ENCODE measurements around the gene PTGIS.

PTGIS gene

GRCh38 chr20:49476016-49476355 is 92.0 kb downstream of the PTGIS start:
- H3K36me3 ChIP-seq (ENCODE audit: control insufficient read depth in 1 of 2, insufficient read depth in 2 of 2, low read length in 2 of 2), result no peaks in the 10 kb centered on the region
- H3K4me3 ChIP-seq (ENCODE audit: low read depth in 1 of 2, low read length in 2 of 2), result no peak overlapping the region
- no peaks in the 10 kb centered on the region for H3K4me1 ChIP-seq (ENCODE audit: control insufficient read depth in 1 of 2, insufficient read depth in 2 of 2, low read length in 2 of 2)
- peaks cover 3 to 6% of the 10 kb centered on the region in 2 donors for H3K27me3 ChIP-seq (ENCODE audit: control insufficient read depth in 1 of 2, insufficient read depth in 2 of 2, low read length in 2 of 2)
- H3K9ac ChIP-seq (ENCODE audit: low read depth in 1 of 2, low read length in 2 of 2), result no peak overlapping the region
- H3K27ac ChIP-seq (ENCODE audit: low read depth, low read length), result no peak overlapping the region
- no peaks in the 10 kb centered on the region for H3K9me3 ChIP-seq (ENCODE audit: control insufficient read depth in 1 of 2, low read length in 2 of 2)

- Histone ChIP-seq H3K9ac (ENCODE audit: low read depth in 1 of 2, low read length in 2 of 2) (no peak overlapping the region), H3K27ac (ENCODE audit: low read depth, low read length) (no peak overlapping the region), H3K4me1 (ENCODE audit: control insufficient read depth in 1 of 2, insufficient read depth in 2 of 2, low read length in 2 of 2) (no peaks in the 10 kb centered on the region), H3K9me3 (ENCODE audit: control insufficient read depth in 1 of 2, low read length in 2 of 2) (no peaks in the 10 kb centered on the region), H3K27me3 (ENCODE audit: control insufficient read depth in 1 of 2, insufficient read depth in 2 of 2, low read length in 2 of 2) (peaks cover 3 to 6% of the 10 kb centered on the region in 2 donors), H3K36me3 (ENCODE audit: control insufficient read depth in 1 of 2, insufficient read depth in 2 of 2, low read length in 2 of 2) (no peaks in the 10 kb centered on the region), H3K4me3 (ENCODE audit: low read depth in 1 of 2, low read length in 2 of 2) (no peak overlapping the region)
Measured at GRCh38 chr20:49475292-49476015, 92.5 kb downstream of the PTGIS start.

GRCh38 chr20:49471397-49471796 is 96.5 kb downstream of the PTGIS start:
- H3K4me1 ChIP-seq (ENCODE audit: control insufficient read depth in 1 of 2, insufficient read depth in 2 of 2, low read length in 2 of 2), result no peaks in the 10 kb centered on the region
- H3K27ac ChIP-seq (ENCODE audit: low read depth, low read length), result no peak overlapping the region
- H3K36me3 ChIP-seq (ENCODE audit: control insufficient read depth in 1 of 2, insufficient read depth in 2 of 2, low read length in 2 of 2), result no peaks in the 10 kb centered on the region
- H3K4me3 ChIP-seq (ENCODE audit: low read depth in 1 of 2, low read length in 2 of 2), result no peak overlapping the region
- no peaks in the 10 kb centered on the region for H3K9me3 ChIP-seq (ENCODE audit: control insufficient read depth in 1 of 2, low read length in 2 of 2)
- no peak overlapping the region for H3K9ac ChIP-seq (ENCODE audit: low read depth in 1 of 2, low read length in 2 of 2)
- peaks cover 0 to 10% of the 10 kb centered on the region in 2 donors for H3K27me3 ChIP-seq (ENCODE audit: control insufficient read depth in 1 of 2, insufficient read depth in 2 of 2, low read length in 2 of 2)

GRCh38 chr20:49470922-49471321 is 97.0 kb downstream of the PTGIS start:
- H3K27ac ChIP-seq (ENCODE audit: low read depth, low read length), result no peak overlapping the region
- H3K4me3 ChIP-seq (ENCODE audit: low read depth in 1 of 2, low read length in 2 of 2), result no peak overlapping the region
- peaks cover 0 to 12% of the 10 kb centered on the region in 2 donors for H3K27me3 ChIP-seq (ENCODE audit: control insufficient read depth in 1 of 2, insufficient read depth in 2 of 2, low read length in 2 of 2)

GRCh38 chr20:49469060-49469459 is 98.9 kb downstream of the PTGIS start:
- peaks cover 0 to 12% of the 10 kb centered on the region in 2 donors for H3K27me3 ChIP-seq (ENCODE audit: control insufficient read depth in 1 of 2, insufficient read depth in 2 of 2, low read length in 2 of 2)
- H3K27ac ChIP-seq (ENCODE audit: low read depth, low read length), result no peak overlapping the region
- H3K9ac ChIP-seq (ENCODE audit: low read depth in 1 of 2, low read length in 2 of 2), result no peak overlapping the region
- no peak overlapping the region for H3K4me3 ChIP-seq (ENCODE audit: low read depth in 1 of 2, low read length in 2 of 2)
- H3K4me1 ChIP-seq (ENCODE audit: control insufficient read depth in 1 of 2, insufficient read depth in 2 of 2, low read length in 2 of 2), result no peaks in the 10 kb centered on the region
- no peaks in the 10 kb centered on the region for H3K36me3 ChIP-seq (ENCODE audit: control insufficient read depth in 1 of 2, insufficient read depth in 2 of 2, low read length in 2 of 2)
- H3K9me3 ChIP-seq (ENCODE audit: control insufficient read depth in 1 of 2, low read length in 2 of 2), result no peaks in the 10 kb centered on the region

More at GRCh38 chr20:49470922-49471321, 97.0 kb downstream of the PTGIS start:
- H3K4me1 ChIP-seq (ENCODE audit: control insufficient read depth in 1 of 2, insufficient read depth in 2 of 2, low read length in 2 of 2), result no peaks in the 10 kb centered on the region
- H3K9ac ChIP-seq (ENCODE audit: low read depth in 1 of 2, low read length in 2 of 2), result no peak overlapping the region
- no peaks in the 10 kb centered on the region for H3K36me3 ChIP-seq (ENCODE audit: control insufficient read depth in 1 of 2, insufficient read depth in 2 of 2, low read length in 2 of 2)
- no peaks in the 10 kb centered on the region for H3K9me3 ChIP-seq (ENCODE audit: control insufficient read depth in 1 of 2, low read length in 2 of 2)

- Histone ChIP-seq H3K9me3 (ENCODE audit: control insufficient read depth in 1 of 2, low read length in 2 of 2) (no peaks in the 10 kb centered on the region), H3K4me1 (ENCODE audit: control insufficient read depth in 1 of 2, insufficient read depth in 2 of 2, low read length in 2 of 2) (no peaks in the 10 kb centered on the region), H3K27ac (ENCODE audit: low read depth, low read length) (no peak overlapping the region)
Measured at GRCh38 chr20:49468412-49468811, 99.5 kb downstream of the PTGIS start.

GRCh38 chr20:49466114-49466912 is 101.6 kb downstream of the PTGIS start:
- no peaks in the 10 kb centered on the region for H3K36me3 ChIP-seq (ENCODE audit: control insufficient read depth in 1 of 2, insufficient read depth in 2 of 2, low read length in 2 of 2)
- H3K9me3 ChIP-seq (ENCODE audit: control insufficient read depth in 1 of 2, low read length in 2 of 2), result no peaks in the 10 kb centered on the region
- no peak overlapping the region for H3K9ac ChIP-seq (ENCODE audit: low read depth in 1 of 2, low read length in 2 of 2)
- no peak overlapping the region for H3K27ac ChIP-seq (ENCODE audit: low read depth, low read length)
- H3K27me3 ChIP-seq (ENCODE audit: control insufficient read depth in 1 of 2, insufficient read depth in 2 of 2, low read length in 2 of 2), result peaks cover 0 to 9% of the 10 kb centered on the region in 2 donors
- no peaks in the 10 kb centered on the region for H3K4me1 ChIP-seq (ENCODE audit: control insufficient read depth in 1 of 2, insufficient read depth in 2 of 2, low read length in 2 of 2)
- H3K4me3 ChIP-seq (ENCODE audit: low read depth in 1 of 2, low read length in 2 of 2), result no peak overlapping the region

More at GRCh38 chr20:49468412-49468811, 99.5 kb downstream of the PTGIS start:
- Histone ChIP-seq H3K9ac (ENCODE audit: low read depth in 1 of 2, low read length in 2 of 2) (no peak overlapping the region), H3K36me3 (ENCODE audit: control insufficient read depth in 1 of 2, insufficient read depth in 2 of 2, low read length in 2 of 2) (no peaks in the 10 kb centered on the region), H3K27me3 (ENCODE audit: control insufficient read depth in 1 of 2, insufficient read depth in 2 of 2, low read length in 2 of 2) (peaks cover 0 to 12% of the 10 kb centered on the region in 2 donors), H3K4me3 (ENCODE audit: low read depth in 1 of 2, low read length in 2 of 2) (no peak overlapping the region)

GRCh38 chr20:49464556-49464955 is 103.4 kb downstream of the PTGIS start:
- Histone ChIP-seq H3K36me3 (ENCODE audit: control insufficient read depth in 1 of 2, insufficient read depth in 2 of 2, low read length in 2 of 2) (no peaks in the 10 kb centered on the region), H3K27me3 (ENCODE audit: control insufficient read depth in 1 of 2, insufficient read depth in 2 of 2, low read length in 2 of 2) (peaks cover 0 to 5% of the 10 kb centered on the region in 2 donors), H3K4me1 (ENCODE audit: control insufficient read depth in 1 of 2, insufficient read depth in 2 of 2, low read length in 2 of 2) (no peaks in the 10 kb centered on the region), H3K9ac (ENCODE audit: low read depth in 1 of 2, low read length in 2 of 2) (no peak overlapping the region), H3K4me3 (ENCODE audit: low read depth in 1 of 2, low read length in 2 of 2) (no peak overlapping the region), H3K9me3 (ENCODE audit: control insufficient read depth in 1 of 2, low read length in 2 of 2) (no peaks in the 10 kb centered on the region), H3K27ac (ENCODE audit: low read depth, low read length) (no peak overlapping the region)

- Histone ChIP-seq H3K4me3 (ENCODE audit: low read depth in 1 of 2, low read length in 2 of 2) (no peak overlapping the region), H3K36me3 (ENCODE audit: control insufficient read depth in 1 of 2, insufficient read depth in 2 of 2, low read length in 2 of 2) (no peaks in the 10 kb centered on the region), H3K4me1 (ENCODE audit: control insufficient read depth in 1 of 2, insufficient read depth in 2 of 2, low read length in 2 of 2) (no peaks in the 10 kb centered on the region), H3K27me3 (ENCODE audit: control insufficient read depth in 1 of 2, insufficient read depth in 2 of 2, low read length in 2 of 2) (peaks cover 0 to 5% of the 10 kb centered on the region in 2 donors), H3K27ac (ENCODE audit: low read depth, low read length) (no peak overlapping the region), H3K9ac (ENCODE audit: low read depth in 1 of 2, low read length in 2 of 2) (no peak overlapping the region), H3K9me3 (ENCODE audit: control insufficient read depth in 1 of 2, low read length in 2 of 2) (no peaks in the 10 kb centered on the region)
Measured at GRCh38 chr20:49462626-49463025, 105.3 kb downstream of the PTGIS start.

- Histone ChIP-seq H3K9ac (ENCODE audit: low read depth in 1 of 2, low read length in 2 of 2) (no peak overlapping the region), H3K9me3 (ENCODE audit: control insufficient read depth in 1 of 2, low read length in 2 of 2) (no peaks in the 10 kb centered on the region), H3K27ac (ENCODE audit: low read depth, low read length) (no peak overlapping the region), H3K27me3 (ENCODE audit: control insufficient read depth in 1 of 2, insufficient read depth in 2 of 2, low read length in 2 of 2) (peaks cover 0 to 5% of the 10 kb centered on the region in 2 donors), H3K36me3 (ENCODE audit: control insufficient read depth in 1 of 2, insufficient read depth in 2 of 2, low read length in 2 of 2) (no peaks in the 10 kb centered on the region), H3K4me1 (ENCODE audit: control insufficient read depth in 1 of 2, insufficient read depth in 2 of 2, low read length in 2 of 2) (no peaks in the 10 kb centered on the region), H3K4me3 (ENCODE audit: low read depth in 1 of 2, low read length in 2 of 2) (no peak overlapping the region)
Measured at GRCh38 chr20:49461894-49462620, 105.9 kb downstream of the PTGIS start.
